ENCODE measurements around the gene PXT1.
"Not testable (repeated sequence)": the region's sequence is repeated elsewhere in the genome, so short reads cannot be mapped to it uniquely, and the experiment has no call there.

The PXT1 gene

DNA sequence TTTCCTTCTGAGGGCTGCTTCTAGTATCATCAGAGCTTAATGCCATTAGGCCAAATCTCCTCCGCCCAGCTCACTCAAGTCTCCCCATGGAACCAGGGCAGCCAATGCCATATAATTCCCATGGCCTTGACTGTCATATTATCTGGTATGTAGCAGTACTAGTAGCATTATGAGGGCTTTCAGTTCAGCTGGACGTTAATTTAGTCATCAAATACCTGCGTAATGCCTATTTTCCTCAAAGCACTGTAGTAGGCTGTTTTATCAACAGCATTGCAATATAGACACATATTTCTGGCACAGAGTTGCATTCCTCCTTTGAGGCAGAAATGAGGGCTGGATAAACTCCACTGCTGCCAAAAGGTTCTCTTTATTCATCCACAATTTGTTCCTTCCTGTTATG lies 1.8 kb upstream of the PXT1 start:
- in situ Hi-C loops (cut with MboI; ENCODE audit: low sequenced_read_pairs) = no loop called here

DNA sequence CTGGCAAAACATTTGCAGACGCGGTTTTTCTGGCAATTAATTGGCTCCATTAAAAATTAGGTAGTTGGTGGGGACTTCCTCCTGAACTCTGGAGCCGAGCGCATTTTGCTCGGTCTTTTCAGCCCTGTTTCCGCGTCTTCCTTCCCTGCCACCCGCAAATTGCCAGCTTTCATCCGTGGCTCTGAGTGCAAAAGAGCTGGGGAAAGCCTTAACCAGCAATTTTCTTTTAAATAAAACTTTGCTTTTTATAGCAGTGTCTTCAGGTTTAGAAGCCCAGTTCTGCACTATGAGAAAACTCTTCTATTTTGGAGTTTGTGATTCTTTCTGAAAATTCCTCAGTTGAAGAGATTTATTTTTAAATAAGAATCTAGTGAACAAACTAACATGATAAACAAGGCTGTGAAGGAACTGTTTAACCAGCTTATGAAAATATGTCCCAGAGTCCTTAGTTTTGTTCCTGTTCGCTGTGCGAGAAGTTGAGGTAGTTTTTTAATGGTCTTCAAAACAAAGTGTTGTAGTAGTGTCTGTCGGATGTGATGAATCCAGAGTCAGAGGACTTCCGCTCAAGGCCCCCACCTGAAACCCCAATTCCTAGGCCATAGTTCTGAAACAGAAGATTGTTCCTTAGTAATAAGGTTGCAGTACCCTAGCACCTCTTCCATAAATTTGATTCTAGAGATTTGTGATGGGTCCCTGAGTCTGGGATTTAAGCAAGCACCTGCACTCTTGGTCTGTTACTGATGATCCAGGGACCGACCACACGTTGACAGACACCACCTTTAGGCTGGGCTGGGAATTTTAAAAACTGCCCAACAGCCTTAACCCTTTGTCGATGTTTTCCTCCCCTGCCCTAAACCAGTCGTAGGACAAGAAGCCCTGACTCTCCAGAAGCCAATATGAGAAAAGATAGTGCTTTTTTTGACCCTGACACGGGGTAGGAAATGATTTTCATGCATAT lies 1.1 kb upstream of the PXT1 start:
- in situ Hi-C loops (cut with MboI; ENCODE audit: low sequenced_read_pairs) = no loop called here

DNA sequence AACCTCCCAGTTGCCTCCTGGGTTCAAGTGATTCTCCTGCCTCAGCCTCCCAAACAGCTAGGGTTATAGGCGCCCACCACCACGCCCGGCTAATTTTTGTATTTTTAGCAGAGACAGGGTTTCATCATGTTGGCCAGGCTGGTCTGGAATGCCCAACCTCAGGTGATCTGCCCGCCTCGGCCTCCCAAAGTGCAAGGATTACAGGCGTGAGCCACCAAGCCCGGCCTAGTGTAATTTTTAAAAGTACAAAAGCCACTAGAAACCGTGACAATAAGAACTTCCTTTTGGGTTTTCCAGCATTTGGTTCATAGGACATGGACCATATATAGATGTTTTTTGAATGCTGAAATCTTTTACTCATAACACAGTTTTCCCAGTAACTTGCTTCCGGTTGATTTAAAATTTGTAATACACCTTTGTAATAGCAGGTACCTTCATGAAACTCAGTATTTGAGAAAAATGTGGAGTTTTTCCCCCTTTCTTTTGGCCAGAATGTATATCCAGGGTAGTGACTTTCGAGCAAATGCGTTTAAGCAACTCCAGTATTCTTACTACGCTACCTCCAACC lies 467 bp downstream of the PXT1 start:
- in situ Hi-C loops (cut with MboI; ENCODE audit: low sequenced_read_pairs) = no loop called here

DNA sequence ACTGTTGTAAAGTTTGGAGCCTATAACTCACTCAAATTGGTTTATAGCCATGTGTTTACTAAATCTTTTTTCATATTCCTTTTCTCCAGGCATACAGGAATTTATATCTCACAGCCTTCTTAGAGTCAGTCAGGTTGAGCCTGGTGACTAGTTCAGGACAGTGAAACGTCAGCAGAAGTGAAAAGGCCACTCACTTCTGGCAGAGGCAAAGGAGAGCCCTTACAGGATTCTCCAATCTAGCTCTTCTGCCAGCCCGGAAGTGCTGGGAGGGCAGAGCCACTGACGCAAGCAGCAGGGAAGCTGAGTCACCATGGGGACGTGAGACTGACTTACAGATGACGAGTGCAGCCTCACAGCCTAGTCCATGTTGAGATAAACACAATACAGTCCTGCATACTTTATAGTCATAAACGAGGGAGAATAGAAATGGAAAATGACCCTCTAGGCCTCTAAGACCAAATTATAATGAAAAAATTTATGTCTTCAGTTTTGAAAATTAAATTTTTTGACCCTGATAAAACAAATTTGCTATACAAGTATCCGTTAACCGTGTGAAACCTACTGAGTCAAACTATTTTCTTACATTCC lies 1.3 kb downstream of the PXT1 start:
- in situ Hi-C loops (cut with MboI; ENCODE audit: low sequenced_read_pairs) = no loop called here

DNA sequence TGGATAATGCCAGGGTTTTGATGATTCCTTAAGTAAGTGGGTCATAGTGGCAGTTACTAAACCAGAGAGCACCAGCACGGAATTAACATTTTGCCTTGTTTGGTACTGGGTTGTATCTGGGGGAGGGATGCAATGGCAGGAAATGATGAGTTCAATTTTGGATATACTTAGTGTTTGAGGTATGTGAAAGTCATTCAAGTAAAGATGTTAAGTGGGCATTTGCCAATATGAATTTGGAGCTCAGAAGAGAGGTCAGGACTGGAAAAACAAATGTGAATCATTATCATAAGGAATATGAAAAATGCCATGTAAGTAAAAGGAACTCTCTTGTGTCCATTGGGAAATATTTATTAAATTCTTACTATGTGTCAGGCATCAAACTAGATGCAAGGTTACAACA lies 6.2 kb downstream of the PXT1 start:
- in situ Hi-C loops (cut with MboI; ENCODE audit: low sequenced_read_pairs) = no loop called here

DNA sequence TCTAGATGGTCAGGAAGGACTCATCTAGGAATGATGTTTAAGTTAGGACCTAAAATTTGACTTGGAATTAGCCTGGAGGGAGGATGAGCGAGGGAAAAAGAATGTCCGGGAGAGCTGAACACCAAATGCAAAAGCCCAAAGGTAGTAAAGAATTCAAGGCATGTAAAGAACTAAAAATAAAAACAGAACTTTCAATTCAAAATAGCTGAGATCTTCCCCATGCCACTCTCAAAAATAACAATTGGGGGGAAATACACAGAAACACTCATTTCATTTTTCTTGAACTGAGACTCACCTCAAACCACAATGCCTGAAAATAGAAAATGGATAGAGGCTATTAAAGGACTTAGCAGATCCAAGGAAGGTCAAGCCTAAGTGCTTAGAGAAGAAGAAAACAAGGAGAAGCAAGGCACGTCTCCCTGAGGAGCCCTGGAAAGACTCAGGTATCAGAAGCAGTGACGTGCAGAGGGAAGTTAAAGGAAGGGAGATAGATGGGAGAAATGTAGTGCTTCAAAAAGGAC lies 10.4 kb downstream of the PXT1 start:
- in situ Hi-C loops (cut with MboI; ENCODE audit: low sequenced_read_pairs) = no loop called here

DNA sequence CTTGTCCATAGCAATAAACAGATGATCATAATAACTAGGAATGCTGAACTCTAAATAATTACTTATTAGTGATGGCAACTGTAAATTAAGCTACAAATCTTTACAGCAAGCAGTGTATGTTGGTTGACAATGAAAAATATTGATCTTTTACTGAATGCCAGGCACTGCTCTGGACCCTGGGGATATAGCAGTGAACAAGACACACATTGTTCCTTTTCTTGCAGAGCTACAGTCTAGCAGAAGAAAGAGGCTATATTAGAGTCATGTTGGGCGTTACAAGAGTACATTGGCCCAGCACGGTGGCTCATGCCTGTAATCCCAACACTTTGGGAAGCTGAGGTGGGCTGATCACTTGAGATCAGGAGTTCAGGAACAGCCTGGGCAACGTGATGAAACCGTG lies 11.5 kb downstream of the PXT1 start:
- in situ Hi-C loops (cut with MboI; ENCODE audit: low sequenced_read_pairs) = no loop called here

DNA sequence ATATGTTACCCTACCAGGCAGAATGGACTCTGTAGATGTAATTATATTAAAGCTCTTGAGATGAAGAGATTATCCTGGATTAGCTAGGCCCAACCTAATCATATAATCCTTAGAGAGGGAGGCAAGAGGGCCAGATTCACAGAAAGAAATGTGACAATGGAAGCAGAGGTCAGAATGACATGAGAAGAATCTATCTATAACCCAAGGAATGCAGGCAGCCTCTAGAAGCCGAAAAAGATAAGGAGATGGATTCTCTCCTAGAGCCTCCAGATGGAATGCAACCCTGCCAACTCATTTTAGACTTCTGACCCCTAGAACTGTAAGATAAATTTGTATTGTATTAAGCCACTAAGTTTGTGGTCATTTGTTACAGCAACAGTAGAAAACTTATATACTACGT lies 12.3 kb downstream of the PXT1 start:
- in situ Hi-C loops (cut with MboI; ENCODE audit: low sequenced_read_pairs) = no loop called here

DNA sequence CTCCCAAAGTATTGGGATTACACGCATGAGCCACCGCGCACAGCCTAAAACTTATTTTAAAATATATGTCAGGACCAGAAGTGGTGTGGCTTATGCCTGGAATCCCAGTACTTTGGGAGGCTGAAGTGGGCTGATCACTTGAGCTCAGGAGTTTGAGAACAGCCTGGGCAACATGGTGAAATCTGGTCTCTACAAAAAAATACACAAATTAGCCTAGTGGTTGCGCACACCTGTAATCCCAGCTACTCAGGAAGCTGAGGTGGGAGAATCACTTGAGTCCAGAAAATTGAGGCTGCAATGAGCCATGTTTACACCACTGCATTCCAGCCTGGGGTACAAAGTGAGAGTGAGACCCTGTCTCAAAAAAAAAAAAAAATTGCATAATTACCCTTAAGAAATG lies 13.7 kb downstream of the PXT1 start:
- in situ Hi-C loops (cut with MboI; ENCODE audit: low sequenced_read_pairs) = no loop called here

DNA sequence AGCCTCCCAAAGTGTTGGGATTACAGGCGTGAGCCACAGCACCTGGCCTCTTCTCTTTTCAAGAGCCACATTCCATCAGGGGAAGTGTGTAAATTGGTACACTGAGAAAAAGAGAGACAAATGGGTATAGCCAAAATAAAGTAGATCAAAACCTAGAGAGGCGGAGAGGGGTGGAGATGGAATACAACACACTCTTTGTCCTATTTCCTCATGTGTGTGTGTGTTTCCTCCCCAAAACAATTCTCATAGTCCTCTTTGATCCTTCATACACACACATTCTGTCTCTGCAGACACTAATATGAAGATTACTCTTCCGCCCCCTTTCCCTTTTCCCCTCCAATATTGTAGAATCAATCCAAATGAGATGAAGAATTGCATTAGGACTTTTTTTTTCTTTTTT lies 16.0 kb downstream of the PXT1 start:
- in situ Hi-C loops (cut with MboI; ENCODE audit: low sequenced_read_pairs) = no loop called here

DNA sequence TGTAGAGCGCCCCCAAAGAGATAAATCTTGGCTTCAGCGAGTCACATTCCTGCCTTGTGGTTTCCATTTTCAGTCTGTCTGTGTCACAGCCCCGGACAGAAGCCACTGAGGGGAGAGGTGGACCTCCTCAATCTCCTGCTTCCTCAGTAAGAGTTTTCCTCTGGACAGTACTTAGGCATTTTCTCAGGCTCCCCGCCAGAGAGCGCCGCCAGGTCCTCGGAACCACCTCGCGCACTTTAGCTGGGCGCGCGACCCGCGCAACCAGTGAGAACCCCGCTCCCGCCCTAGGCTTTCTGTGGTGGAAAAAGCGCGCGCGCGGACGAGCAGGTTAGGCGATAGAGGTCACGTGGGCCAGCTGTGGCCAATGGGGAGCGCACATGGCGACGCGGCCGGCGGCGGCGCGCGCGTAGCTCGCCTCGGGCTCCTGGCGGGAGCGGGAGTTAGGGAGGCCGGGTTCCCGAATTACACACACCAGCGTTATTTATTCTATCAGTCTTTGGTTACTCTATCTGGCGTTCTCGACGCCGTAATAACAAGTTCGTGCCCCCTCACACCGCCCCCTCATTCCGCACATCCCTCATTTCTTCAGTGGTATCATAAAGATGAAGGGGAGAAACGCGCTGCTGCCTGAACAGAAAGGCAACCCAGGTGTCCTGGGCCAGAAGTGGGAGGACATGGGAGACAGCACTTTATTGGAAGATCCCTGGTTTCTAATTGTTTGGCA lies 19.4 kb downstream of the PXT1 start:
- in situ Hi-C loops (cut with MboI; ENCODE audit: low sequenced_read_pairs) = no loop called here

DNA sequence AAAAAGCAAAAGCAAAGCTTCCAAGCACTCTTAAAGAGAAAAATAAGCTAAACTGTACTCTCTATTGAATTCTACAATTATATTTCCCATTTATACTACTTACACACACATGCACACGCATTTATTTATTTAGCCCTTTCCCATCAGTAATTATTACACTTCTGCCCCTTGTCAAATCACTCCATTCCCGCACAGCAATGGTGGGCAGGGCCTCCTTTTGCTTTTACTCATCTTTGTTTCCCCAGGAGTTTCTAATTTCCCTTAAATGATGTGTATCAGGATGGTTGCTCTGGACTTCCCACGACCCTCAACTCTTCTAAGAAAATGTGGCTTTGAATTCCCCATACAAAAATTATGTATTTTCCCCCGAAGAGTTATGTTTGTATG lies 19.9 kb downstream of the PXT1 start:
- in situ Hi-C loops (cut with MboI; ENCODE audit: low sequenced_read_pairs) = no loop called here

DNA sequence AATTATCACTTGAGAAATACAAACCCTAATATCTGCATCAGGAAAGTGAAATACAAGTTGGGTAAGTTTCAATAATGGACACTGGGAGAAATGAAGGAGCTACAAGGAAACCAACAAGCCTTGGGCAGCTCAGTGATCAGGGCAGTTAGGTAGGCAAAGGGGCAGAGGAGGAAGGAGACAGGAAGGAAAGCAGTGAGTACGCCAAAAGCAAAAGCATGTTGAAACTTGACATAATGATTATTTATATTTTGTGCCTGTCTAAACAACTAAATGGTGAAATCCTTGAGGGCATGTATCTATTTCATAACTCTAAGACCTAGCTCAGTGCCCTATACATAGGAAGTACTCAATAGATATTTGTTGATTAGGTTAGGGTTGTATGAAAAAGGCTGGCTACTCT lies 23.3 kb downstream of the PXT1 start:
- in situ Hi-C loops (cut with MboI; ENCODE audit: low sequenced_read_pairs) = no loop called here

DNA sequence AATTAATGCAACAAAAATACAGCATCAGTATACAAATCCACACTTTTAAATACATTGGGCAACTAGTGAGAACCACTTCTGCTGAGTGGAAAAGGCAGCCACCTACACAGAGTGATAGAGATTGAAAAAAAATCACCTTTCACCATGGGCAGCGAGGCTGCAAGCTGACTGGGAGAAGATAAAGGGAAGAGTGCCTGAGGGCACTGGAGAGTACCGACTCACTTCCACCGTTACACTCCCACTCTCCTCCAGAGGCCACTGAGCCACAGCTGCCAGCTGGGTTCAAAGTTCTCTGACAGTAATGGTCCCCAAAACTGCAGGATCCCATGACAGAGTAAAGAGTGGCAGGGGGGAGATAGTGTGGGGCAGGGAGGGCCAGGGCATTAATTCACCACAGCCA lies 24.1 kb downstream of the PXT1 start:
- in situ Hi-C loops (cut with MboI; ENCODE audit: low sequenced_read_pairs) = no loop called here

DNA sequence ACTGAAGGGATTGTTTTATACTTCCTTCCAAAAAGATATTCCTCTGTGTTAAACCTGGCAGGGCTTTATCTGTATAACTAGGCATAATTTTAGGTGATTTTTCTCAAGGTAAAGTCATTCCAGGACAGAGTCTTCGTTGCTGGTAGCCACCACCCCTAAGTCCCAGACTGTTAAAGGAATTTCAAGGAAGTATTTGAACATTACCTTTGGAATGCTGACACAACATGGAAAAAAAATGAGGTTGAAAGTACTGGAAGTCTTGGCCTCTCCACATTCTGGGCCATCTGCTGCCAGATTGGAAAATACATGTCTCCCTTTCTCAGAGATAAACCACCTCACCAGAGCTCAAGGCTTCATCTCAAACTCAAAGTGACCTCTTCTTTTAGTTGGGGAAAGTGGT lies 28.2 kb downstream of the PXT1 start:
- in situ Hi-C loops (cut with MboI; ENCODE audit: low sequenced_read_pairs) = no loop called here

DNA sequence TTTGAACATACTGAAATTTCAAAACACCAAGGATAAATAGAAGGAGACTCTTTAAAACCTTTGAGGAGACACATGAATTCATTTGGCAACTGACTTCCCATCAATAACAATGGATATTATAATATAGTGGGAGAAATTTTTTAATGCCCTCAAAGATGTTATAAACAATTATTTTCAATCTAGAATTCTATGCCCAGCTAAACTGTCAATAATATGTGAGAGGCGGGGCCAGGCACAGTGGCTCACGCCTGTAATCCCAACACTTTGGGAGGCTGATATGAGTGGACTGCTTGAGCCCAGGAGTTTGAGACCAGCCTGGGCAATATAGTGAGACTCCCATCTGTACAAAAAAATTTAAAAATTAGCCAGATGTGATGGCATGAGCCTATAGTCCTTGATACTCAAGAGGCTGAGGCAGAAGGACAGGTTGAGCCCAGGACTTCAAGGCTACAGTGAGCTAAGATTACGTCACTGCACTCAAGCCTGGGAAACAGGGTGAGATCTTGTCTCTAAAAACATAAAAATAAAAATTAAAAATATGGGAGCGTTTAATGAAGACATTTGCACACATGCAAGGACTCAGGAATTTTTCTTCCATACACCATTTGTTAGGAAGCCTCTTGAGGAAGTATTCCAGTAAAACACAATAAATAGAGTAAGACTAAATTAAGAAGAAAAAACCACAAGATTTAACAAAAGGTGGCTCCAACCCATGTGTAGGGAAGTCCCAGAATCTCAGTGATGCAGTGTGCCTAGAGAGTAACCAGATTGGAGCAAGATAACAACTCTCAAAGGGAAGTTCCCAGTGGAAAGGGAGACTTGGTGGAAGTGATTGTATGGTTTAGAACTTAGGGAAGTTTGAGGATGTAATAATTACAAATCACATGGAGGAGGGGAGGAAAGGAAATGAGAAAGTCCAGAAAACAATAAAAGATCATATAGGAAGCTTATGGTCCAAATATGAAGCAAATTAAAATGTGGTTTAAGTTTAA lies 28.9 kb downstream of the PXT1 start:
- in situ Hi-C loops (cut with MboI; ENCODE audit: low sequenced_read_pairs) = no loop called here

DNA sequence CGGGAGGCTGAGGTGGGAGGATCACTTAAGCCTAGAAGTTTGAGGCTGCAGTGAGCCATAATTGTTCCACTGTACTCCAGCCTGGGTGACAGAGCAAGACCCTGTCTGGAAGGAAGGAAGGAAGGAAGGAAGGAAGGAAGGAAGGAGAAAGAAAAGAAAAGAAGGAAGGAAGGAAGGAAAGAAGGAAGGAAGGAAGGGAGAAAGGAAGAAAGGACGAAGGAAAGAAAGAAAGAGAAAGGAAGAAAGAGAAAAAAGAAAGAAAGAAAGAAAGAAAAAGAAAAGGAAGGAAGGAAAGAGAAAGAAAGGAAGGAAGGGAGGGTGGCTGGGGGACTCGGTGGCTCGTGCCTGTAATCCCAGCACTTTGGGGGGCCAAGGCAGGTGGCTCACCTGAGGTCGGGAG lies 32.9 kb downstream of the PXT1 start:
- in situ Hi-C loops (cut with MboI; ENCODE audit: low sequenced_read_pairs) = not testable (repeated sequence)

DNA sequence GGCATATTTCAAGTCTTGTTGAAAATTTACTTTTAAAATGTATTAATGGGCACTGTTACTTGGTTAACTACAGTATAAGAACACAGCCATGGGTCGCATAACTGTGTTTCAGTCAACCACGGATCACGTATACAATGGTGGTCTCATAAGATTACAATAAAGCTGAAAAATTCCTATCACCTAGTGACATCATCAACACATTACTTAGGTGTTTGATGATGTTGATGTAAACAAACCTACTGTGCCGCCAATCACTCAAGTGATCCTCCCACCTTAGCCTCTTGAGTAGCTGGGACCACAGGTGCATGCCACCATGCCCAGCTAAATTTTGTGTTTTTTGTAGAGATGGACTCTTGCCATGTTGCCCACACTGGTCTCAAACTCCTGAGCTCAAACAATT lies 38.5 kb downstream of the PXT1 start:
- in situ Hi-C loops (cut with MboI; ENCODE audit: low sequenced_read_pairs) = no loop called here

DNA sequence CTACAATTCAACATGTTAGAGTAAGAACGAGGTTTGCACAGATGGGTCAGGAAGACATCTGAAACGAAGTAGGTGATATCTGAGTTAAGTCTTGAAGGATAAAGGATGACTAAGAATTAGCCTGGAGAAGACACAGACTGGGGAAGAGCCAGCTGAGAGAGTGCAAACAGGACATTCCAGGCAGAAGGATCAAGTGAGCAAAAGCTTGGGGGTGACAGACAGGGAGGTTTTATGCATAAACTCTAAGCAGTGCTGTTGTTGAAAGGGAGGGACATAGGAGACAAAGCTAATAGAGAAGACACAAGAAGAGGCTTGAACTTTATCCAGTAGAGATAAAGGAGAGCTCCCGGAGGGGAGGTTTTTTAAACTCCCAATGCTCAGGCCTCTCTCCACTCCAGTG lies 40.2 kb downstream of the PXT1 start:
- in situ Hi-C loops (cut with MboI; ENCODE audit: low sequenced_read_pairs) = no loop called here

DNA sequence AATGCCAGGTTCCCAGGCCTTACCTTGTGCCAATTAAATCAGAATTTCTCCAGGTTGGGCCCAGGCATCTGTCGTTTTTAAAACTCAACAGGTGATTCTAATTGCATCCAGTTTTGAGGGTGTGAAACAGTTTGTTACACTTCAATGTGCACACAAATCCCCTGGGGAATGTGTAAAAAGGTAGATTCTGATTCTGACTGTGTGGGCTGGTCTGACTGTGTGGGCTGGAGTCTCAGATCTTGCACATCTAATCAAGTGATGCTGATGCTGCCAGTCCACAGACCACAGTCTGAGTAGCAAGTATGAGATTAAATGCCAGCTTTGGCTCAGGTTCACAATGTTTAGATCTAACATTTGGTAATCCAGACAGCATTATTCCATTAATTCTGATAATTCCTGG lies 42.7 kb downstream of the PXT1 start:
- in situ Hi-C loops (cut with MboI; ENCODE audit: low sequenced_read_pairs) = no loop called here

All from HL-60/S4 (cell line).